ENCODE results near the gene SERP2.

SERP2 gene

GRCh38 chr13:44401577-44401976, 28.0 kb downstream of the SERP2 start:
- no peak overlapping the region for H2AFZ ChIP-seq (ENCODE audit: low read depth, low read length, severe bottlenecking)
- H3K9me3 ChIP-seq (ENCODE audit: insufficient read depth, low read length): no peaks in the 10 kb centered on the region
- H3K27ac ChIP-seq (ENCODE audit: low read depth, low read length): no peak overlapping the region
- no peaks in the 10 kb centered on the region for H3K27me3 ChIP-seq (ENCODE audit: low read length)
- H3F3A ChIP-seq (ENCODE audit: insufficient read depth): no peaks in the 10 kb centered on the region
- H3K4me2 ChIP-seq (ENCODE audit: low read depth, low read length, poor library complexity, severe bottlenecking): no peak overlapping the region
- no peaks in the 10 kb centered on the region for H3K79me2 ChIP-seq (ENCODE audit: insufficient read depth, low read length)
- no peak overlapping the region for H3K4me3 ChIP-seq (ENCODE audit: insufficient read depth, low read length, poor library complexity, severe bottlenecking)
- TF ChIP-seq CTCF (IDR thresholded peaks at IDR 0.05; ENCODE audit: insufficient read depth, low read length, poor library complexity, severe bottlenecking) (no peak), EZH2phosphoT487 (conservative IDR thresholded peaks at IDR 0.05; ENCODE audit: low read length) (no peak)
- no peak overlapping the region for H3K9ac ChIP-seq (ENCODE audit: low read length)
- no peaks in the 10 kb centered on the region for H3K36me3 ChIP-seq (ENCODE audit: low read length)
- no peaks in the 10 kb centered on the region for H3K9me2 ChIP-seq (replicated peaks; ENCODE audit: insufficient read depth, low read length)
- H4K20me1 ChIP-seq (ENCODE audit: low read depth, low read length): no peaks in the 10 kb centered on the region

- H3K9me2 ChIP-seq (replicated peaks; ENCODE audit: insufficient read depth, low read length): no peaks in the 10 kb centered on the region
- H3K4me3 ChIP-seq (ENCODE audit: insufficient read depth, low read length, poor library complexity, severe bottlenecking): no peak overlapping the region
- H3K27me3 ChIP-seq (ENCODE audit: low read length): no peaks in the 10 kb centered on the region
- no peak for TF ChIP-seq CTCF (IDR thresholded peaks at IDR 0.05; ENCODE audit: insufficient read depth, low read length, poor library complexity, severe bottlenecking)
- no peak for TF ChIP-seq EZH2phosphoT487 (conservative IDR thresholded peaks at IDR 0.05; ENCODE audit: low read length)
- H3K4me2 ChIP-seq (ENCODE audit: low read depth, low read length, poor library complexity, severe bottlenecking): no peak overlapping the region
- H3K79me2 ChIP-seq (ENCODE audit: insufficient read depth, low read length): no peaks in the 10 kb centered on the region
- H3F3A ChIP-seq (ENCODE audit: insufficient read depth): no peaks in the 10 kb centered on the region
- no peaks in the 10 kb centered on the region for H4K20me1 ChIP-seq (ENCODE audit: low read depth, low read length)
- no peak overlapping the region for H2AFZ ChIP-seq (ENCODE audit: low read depth, low read length, severe bottlenecking)
- H3K9ac ChIP-seq (ENCODE audit: low read length): no peak overlapping the region
- no peak overlapping the region for H3K27ac ChIP-seq (ENCODE audit: low read depth, low read length)
- no peaks in the 10 kb centered on the region for H3K9me3 ChIP-seq (ENCODE audit: insufficient read depth, low read length)
- no peaks in the 10 kb centered on the region for H3K36me3 ChIP-seq (ENCODE audit: low read length)
Measured at GRCh38 chr13:44402899-44403445, 29.3 kb downstream of the SERP2 start.

GRCh38 chr13:44403461-44404056, 29.9 kb downstream of the SERP2 start:
- no peak overlapping the region for H3K4me2 ChIP-seq (ENCODE audit: low read depth, low read length, poor library complexity, severe bottlenecking)
- no peak overlapping the region for H3K9ac ChIP-seq (ENCODE audit: low read length)

More at GRCh38 chr13:44403461-44404056, 29.9 kb downstream of the SERP2 start:
- no peaks in the 10 kb centered on the region for H3K36me3 ChIP-seq (ENCODE audit: low read length)
- H4K20me1 ChIP-seq (ENCODE audit: low read depth, low read length): no peaks in the 10 kb centered on the region
- H3F3A ChIP-seq (ENCODE audit: insufficient read depth): no peaks in the 10 kb centered on the region
- H3K9me3 ChIP-seq (ENCODE audit: insufficient read depth, low read length): no peaks in the 10 kb centered on the region
- H2AFZ ChIP-seq (ENCODE audit: low read depth, low read length, severe bottlenecking): no peak overlapping the region
- H3K27me3 ChIP-seq (ENCODE audit: low read length): no peaks in the 10 kb centered on the region
- H3K9me2 ChIP-seq (replicated peaks; ENCODE audit: insufficient read depth, low read length): no peaks in the 10 kb centered on the region
- H3K4me3 ChIP-seq (ENCODE audit: insufficient read depth, low read length, poor library complexity, severe bottlenecking): no peak overlapping the region
- no peak overlapping the region for H3K27ac ChIP-seq (ENCODE audit: low read depth, low read length)
- TF ChIP-seq EZH2phosphoT487 (conservative IDR thresholded peaks at IDR 0.05; ENCODE audit: low read length) (no peak), CTCF (IDR thresholded peaks at IDR 0.05; ENCODE audit: insufficient read depth, low read length, poor library complexity, severe bottlenecking) (no peak)
- H3K79me2 ChIP-seq (ENCODE audit: insufficient read depth, low read length): no peaks in the 10 kb centered on the region
